ENCODE data around the gene ACOX3.

GRCh38 chr4:8317474-8317873 is 123.0 kb downstream of the ACOX3 start:
- no peak for TF ChIP-seq CTCF (IDR thresholded peaks at IDR 0.05; ENCODE audit: low read length)
- TF ChIP-seq EZH2 (IDR thresholded peaks at IDR 0.05; ENCODE audit: borderline replicate concordance, low read length): no peak
